ENCODE results near the gene RALGPS1. TPM values are rescaled to one million over a fixed set of nuclear protein-coding genes. Genes with fewer than 3 reads are reported as not detected.

RALGPS1 gene
- total RNA-seq, 1 experiment from 2014 or later: 28.5 TPM

GRCh38 chr9:127195976-127196825 lies 281.6 kb downstream of the RALGPS1 start (continued):
- TF ChIP-seq, protein P1, sequence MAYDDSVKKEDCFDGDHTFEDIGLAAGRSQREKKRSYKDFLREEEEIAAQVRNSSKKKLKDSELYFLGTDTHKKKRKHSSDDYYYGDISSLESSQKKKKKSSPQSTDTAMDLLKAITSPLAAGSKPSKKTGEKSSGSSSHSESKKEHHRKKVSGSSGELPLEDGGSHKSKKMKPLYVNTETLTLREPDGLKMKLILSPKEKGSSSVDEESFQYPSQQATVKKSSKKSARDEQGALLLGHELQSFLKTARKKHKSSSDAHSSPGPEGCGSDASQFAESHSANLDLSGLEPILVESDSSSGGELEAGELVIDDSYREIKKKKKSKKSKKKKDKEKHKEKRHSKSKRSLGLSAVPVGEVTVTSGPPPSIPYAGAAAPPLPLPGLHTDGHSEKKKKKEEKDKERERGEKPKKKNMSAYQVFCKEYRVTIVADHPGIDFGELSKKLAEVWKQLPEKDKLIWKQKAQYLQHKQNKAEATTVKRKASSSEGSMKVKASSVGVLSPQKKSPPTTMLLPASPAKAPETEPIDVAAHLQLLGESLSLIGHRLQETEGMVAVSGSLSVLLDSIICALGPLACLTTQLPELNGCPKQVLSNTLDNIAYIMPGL (CRISPR knock-in tag; IDR thresholded peaks at IDR 0.05): no peak
- no peak for TF ChIP-seq TCF7 (CRISPR knock-in tag; IDR thresholded peaks at IDR 0.05; ENCODE audit: low read depth)
- TF ChIP-seq, protein P2, sequence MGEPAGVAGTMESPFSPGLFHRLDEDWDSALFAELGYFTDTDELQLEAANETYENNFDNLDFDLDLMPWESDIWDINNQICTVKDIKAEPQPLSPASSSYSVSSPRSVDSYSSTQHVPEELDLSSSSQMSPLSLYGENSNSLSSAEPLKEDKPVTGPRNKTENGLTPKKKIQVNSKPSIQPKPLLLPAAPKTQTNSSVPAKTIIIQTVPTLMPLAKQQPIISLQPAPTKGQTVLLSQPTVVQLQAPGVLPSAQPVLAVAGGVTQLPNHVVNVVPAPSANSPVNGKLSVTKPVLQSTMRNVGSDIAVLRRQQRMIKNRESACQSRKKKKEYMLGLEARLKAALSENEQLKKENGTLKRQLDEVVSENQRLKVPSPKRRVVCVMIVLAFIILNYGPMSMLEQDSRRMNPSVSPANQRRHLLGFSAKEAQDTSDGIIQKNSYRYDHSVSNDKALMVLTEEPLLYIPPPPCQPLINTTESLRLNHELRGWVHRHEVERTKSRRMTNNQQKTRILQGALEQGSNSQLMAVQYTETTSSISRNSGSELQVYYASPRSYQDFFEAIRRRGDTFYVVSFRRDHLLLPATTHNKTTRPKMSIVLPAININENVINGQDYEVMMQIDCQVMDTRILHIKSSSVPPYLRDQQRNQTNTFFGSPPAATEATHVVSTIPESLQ (CRISPR knock-in tag; IDR thresholded peaks at IDR 0.05): no peak
- TF ChIP-seq, protein P3, sequence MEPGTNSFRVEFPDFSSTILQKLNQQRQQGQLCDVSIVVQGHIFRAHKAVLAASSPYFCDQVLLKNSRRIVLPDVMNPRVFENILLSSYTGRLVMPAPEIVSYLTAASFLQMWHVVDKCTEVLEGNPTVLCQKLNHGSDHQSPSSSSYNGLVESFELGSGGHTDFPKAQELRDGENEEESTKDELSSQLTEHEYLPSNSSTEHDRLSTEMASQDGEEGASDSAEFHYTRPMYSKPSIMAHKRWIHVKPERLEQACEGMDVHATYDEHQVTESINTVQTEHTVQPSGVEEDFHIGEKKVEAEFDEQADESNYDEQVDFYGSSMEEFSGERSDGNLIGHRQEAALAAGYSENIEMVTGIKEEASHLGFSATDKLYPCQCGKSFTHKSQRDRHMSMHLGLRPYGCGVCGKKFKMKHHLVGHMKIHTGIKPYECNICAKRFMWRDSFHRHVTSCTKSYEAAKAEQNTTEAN (CRISPR knock-in tag; IDR thresholded peaks at IDR 0.05): no peak
- no peak for TF ChIP-seq ATF2 (CRISPR knock-in tag; IDR thresholded peaks at IDR 0.05; ENCODE audit: borderline replicate concordance, low read depth)
- TF ChIP-seq ZNF396 (CRISPR knock-in tag; IDR thresholded peaks at IDR 0.05; ENCODE audit: borderline replicate concordance): no peak
- no peak for TF ChIP-seq ZNF317 (CRISPR knock-in tag; IDR thresholded peaks at IDR 0.05; ENCODE audit: borderline replicate concordance, low read depth)
- TF ChIP-seq, protein P4, sequence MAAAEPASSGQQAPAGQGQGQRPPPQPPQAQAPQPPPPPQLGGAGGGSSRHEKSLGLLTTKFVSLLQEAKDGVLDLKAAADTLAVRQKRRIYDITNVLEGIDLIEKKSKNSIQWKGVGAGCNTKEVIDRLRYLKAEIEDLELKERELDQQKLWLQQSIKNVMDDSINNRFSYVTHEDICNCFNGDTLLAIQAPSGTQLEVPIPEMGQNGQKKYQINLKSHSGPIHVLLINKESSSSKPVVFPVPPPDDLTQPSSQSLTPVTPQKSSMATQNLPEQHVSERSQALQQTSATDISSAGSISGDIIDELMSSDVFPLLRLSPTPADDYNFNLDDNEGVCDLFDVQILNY (CRISPR knock-in tag; IDR thresholded peaks at IDR 0.05): no peak
- no peak for TF ChIP-seq JUN (CRISPR knock-in tag; IDR thresholded peaks at IDR 0.05)
- TF ChIP-seq NFATC4 (CRISPR knock-in tag; IDR thresholded peaks at IDR 0.05): no peak
- TF ChIP-seq, protein P5, sequence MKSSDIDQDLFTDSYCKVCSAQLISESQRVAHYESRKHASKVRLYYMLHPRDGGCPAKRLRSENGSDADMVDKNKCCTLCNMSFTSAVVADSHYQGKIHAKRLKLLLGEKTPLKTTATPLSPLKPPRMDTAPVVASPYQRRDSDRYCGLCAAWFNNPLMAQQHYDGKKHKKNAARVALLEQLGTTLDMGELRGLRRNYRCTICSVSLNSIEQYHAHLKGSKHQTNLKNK (CRISPR knock-in tag; IDR thresholded peaks at IDR 0.05): no peak
- TF ChIP-seq CDX4 (CRISPR knock-in tag; IDR thresholded peaks at IDR 0.05; ENCODE audit: borderline replicate concordance): no peak
- no peak for TF ChIP-seq ZNF281 (CRISPR knock-in tag; IDR thresholded peaks at IDR 0.05)
